ENCODE measurements around the gene PIK3R3. TPM values are rescaled to one million over a fixed set of nuclear protein-coding genes. Genes with fewer than 3 reads are reported as not detected.

PIK3R3 gene
- total and polyA plus RNA-seq, 2 donors (not counting 3 experiments of a cell fraction or from before 2014, with no cell fraction given): 7.5 to 14.3 TPM

DNA sequence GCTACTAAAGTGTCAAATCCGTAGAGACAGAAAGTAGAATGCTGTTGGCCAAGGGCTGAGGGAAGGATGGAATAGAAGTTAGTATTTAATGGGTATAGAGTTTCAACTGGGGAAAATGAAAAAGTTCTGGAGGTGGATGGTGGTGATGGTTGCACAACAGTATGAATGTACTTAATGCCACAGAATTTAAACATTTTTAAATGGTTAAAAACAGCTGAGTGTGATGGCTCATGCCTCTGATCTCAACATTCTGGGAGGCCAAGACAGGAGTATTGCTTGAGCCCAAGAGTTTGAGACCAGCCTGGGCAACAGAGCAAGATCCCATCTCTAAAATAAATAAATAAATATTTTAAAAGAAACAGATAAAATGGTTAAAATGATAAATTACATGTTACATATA is 44.5 kb downstream of the PIK3R3 start:
- DNase-seq (ENCODE audit: low read depth, low spot score) (no peak), FAIRE-seq (no peak)
- ChIA-PET CTCF (interaction anchor here (0.7 to 1.4 kb wide), 2 partner anchors 48 to 52 kb away, joined by 3 read pairs; no protein-coding TSS in a partner anchor), POLR2A (no interaction called here)
- Histone ChIP-seq H3K4me3 (replicated peaks in 1 of 3; ENCODE audit: insufficient read depth in 1 of 3, low read depth in 1 of 3, low read length in 3 of 3) (no peak overlapping the region), H3K9me1 (replicated peaks; ENCODE audit: control insufficient read depth, extremely low read depth, insufficient read depth, low read length) (no peaks in the 10 kb centered on the region), H3K4me1 (ENCODE audit: control insufficient read depth, extremely low read depth, insufficient read depth, low read length) (no peaks in the 10 kb centered on the region), H3K4me2 (ENCODE audit: insufficient read depth, low read length) (no peak overlapping the region), H3K36me3 (ENCODE audit: control insufficient read depth in 2 of 2, extremely low read depth in 1 of 2, insufficient read depth in 2 of 2, low read length in 2 of 2) (no peaks in the 10 kb centered on the region), H4K20me1 (replicated peaks; ENCODE audit: control insufficient read depth, extremely low read depth, insufficient read depth, low read length) (no peaks in the 10 kb centered on the region), H3K79me2 (ENCODE audit: control insufficient read depth, insufficient read depth, low read length) (no peaks in the 10 kb centered on the region), H3K27ac (ENCODE audit: insufficient read depth, low read depth, low read length) (no peak overlapping the region), H3K27me3 (ENCODE audit: control insufficient read depth in 2 of 2, insufficient read depth in 2 of 2, low read length in 2 of 2) (no peaks in the 10 kb centered on the region), H3K9me3 (replicated peaks; ENCODE audit: control insufficient read depth, insufficient read depth, low read length) (no peaks in the 10 kb centered on the region), H3K9ac (replicated peaks; ENCODE audit: extremely low read depth, insufficient read depth, low read length) (no peak overlapping the region), H2AFZ (ENCODE audit: low read depth, low read length) (no peak overlapping the region)
- no TSS peak for BruUV-seq (replicated peaks)
- intact Hi-C loops (cut with micrococcal nuclease) (no loop called here), dilution Hi-C loops (cut with MboI; ENCODE audit: extremely low pct_ligation_motif_present, low sequenced_read_pairs) (no loop called here)
- TF ChIP-seq GATA2 (IDR thresholded peaks at IDR 0.05; ENCODE audit: insufficient read depth, insufficient read length, low read depth, low read length): no peak
- TF ChIP-seq POLR2AphosphoS5 (IDR thresholded peaks at IDR 0.05; ENCODE audit: insufficient read depth, low read depth, low read length): no peak
- TF ChIP-seq, protein P1, sequence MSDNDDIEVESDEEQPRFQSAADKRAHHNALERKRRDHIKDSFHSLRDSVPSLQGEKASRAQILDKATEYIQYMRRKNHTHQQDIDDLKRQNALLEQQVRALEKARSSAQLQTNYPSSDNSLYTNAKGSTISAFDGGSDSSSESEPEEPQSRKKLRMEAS (IDR thresholded peaks at IDR 0.05; ENCODE audit: insufficient read depth, insufficient read length): no peak
- TF ChIP-seq EZH2 (IDR thresholded peaks at IDR 0.05; ENCODE audit: borderline replicate concordance, low read depth, low read length, severe bottlenecking): no peak
- TF ChIP-seq MYC (IDR thresholded peaks at IDR 0.05; ENCODE audit: low read depth, low read length): no peak
- no peak for TF ChIP-seq JUN (IDR thresholded peaks at IDR 0.05; ENCODE audit: borderline replicate concordance, insufficient read depth, insufficient read length, low read depth)
- TF ChIP-seq FOS (IDR thresholded peaks at IDR 0.05; ENCODE audit: borderline replicate concordance, insufficient read depth, low read length): no peak
- TF ChIP-seq, protein P2, sequence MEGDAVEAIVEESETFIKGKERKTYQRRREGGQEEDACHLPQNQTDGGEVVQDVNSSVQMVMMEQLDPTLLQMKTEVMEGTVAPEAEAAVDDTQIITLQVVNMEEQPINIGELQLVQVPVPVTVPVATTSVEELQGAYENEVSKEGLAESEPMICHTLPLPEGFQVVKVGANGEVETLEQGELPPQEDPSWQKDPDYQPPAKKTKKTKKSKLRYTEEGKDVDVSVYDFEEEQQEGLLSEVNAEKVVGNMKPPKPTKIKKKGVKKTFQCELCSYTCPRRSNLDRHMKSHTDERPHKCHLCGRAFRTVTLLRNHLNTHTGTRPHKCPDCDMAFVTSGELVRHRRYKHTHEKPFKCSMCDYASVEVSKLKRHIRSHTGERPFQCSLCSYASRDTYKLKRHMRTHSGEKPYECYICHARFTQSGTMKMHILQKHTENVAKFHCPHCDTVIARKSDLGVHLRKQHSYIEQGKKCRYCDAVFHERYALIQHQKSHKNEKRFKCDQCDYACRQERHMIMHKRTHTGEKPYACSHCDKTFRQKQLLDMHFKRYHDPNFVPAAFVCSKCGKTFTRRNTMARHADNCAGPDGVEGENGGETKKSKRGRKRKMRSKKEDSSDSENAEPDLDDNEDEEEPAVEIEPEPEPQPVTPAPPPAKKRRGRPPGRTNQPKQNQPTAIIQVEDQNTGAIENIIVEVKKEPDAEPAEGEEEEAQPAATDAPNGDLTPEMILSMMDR (IDR thresholded peaks at IDR 0.05; ENCODE audit: extremely low read depth in 1 of 2, insufficient read depth in 1 of 2, low read depth in 1 of 2, low read length in 2 of 2): no peak
- no peak for TF ChIP-seq POLR2A (IDR thresholded peaks at IDR 0.05; ENCODE audit: low read depth, low read length)
